Esophagus squamous epithelium (tissue), 4 donors: Measurements from ENCODE around the gene KDELR3.

Experiments
- POLR2A ChIP-seq, 4 donors: fragments of 450-650 bp; IDR thresholded peaks; one replicate each; pipeline ENCODE4 v1.6.1; 2017; ENCODE audit warnings: antibody characterized with exemption in 4 of 4, mild to moderate bottlenecking in 4 of 4, moderate library complexity in 3 of 4
- TF ChIP-seq, protein P1 (sequence below), 6 experiments: fragments of 450-650 bp in 4 of 6; fragments of 200-600 bp in 2 of 6; sonication (generic) in 2 of 6; IDR thresholded peaks; one replicate each; pipeline ENCODE4 v1.5.1; 2016 to 2019; ENCODE audit warnings: antibody characterized with exemption in 6 of 6, mild to moderate bottlenecking in 4 of 6, moderate library complexity in 4 of 6

DNA sequence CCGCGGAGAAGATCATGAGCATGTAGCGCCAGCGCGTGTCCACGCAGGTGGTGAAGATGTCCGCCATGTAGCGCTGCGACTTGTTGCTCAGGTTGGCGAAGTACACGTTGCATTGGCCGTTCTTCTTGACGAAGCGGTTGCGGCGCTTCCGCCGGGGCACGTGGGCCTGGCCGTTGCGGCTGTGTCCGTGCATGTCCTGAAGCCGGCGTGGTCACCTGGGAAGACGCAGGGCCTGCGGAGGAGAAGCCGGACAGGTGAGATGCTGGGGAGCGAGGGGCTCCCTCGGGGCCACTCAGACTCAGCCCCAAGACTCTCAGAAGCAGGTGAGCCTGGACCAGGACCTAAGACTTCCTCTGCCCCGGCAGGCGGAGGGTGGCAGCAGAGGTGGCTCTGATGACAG lies 40.0 kb upstream of the KDELR3 start:
- TF ChIP-seq POLR2A (IDR thresholded peaks at IDR 0.05) = no peak
- TF ChIP-seq, protein P1, sequence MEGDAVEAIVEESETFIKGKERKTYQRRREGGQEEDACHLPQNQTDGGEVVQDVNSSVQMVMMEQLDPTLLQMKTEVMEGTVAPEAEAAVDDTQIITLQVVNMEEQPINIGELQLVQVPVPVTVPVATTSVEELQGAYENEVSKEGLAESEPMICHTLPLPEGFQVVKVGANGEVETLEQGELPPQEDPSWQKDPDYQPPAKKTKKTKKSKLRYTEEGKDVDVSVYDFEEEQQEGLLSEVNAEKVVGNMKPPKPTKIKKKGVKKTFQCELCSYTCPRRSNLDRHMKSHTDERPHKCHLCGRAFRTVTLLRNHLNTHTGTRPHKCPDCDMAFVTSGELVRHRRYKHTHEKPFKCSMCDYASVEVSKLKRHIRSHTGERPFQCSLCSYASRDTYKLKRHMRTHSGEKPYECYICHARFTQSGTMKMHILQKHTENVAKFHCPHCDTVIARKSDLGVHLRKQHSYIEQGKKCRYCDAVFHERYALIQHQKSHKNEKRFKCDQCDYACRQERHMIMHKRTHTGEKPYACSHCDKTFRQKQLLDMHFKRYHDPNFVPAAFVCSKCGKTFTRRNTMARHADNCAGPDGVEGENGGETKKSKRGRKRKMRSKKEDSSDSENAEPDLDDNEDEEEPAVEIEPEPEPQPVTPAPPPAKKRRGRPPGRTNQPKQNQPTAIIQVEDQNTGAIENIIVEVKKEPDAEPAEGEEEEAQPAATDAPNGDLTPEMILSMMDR (IDR thresholded peaks at IDR 0.05) = no peak
